WERI-Rb-1 (cell line): Measurements from ENCODE around the gene ALOX5AP.

Source experiments
- DNase-seq: peaks from one replicate; pipeline ENCODE4 v3.0.0-alpha.2; 2020
- H3K27ac ChIP-seq: fragments of 250-450 bp; sonication (Bioruptor Pico); 2 replicates; pipeline ENCODE4 v1.5.1; 2020; ENCODE audit warnings: mild to moderate bottlenecking, moderate library complexity
- H3K27me3 ChIP-seq: fragments of 250-450 bp; sonication (Bioruptor Pico); 2 replicates; pipeline ENCODE4 v1.5.1; 2021; ENCODE audit warnings: mild to moderate bottlenecking, low read depth, moderate library complexity; ENCODE audit not compliant: insufficient read depth, severe bottlenecking
- H3K36me3 ChIP-seq: fragments of 250-450 bp; sonication (Bioruptor Pico); 2 replicates; pipeline ENCODE4 v1.5.1; 2020; ENCODE audit warnings: mild to moderate bottlenecking, moderate library complexity
- H3K4me3 ChIP-seq: 2 replicates; pipeline ENCODE4 v1.5.1; 2011; ENCODE audit warnings: low read depth, mild to moderate bottlenecking, control low read depth, low read length
- H3K9me3 ChIP-seq: fragments of 250-450 bp; sonication (Bioruptor Pico); 2 replicates; pipeline ENCODE4 v1.5.1; 2021; ENCODE audit warnings: mild to moderate bottlenecking, moderate library complexity; ENCODE audit not compliant: severe bottlenecking
- TF ChIP-seq, protein P1 (sequence below): IDR thresholded peaks from 2 replicates; pipeline ENCODE4 v1.5.1; 2011; ENCODE audit warnings: low read depth, mild to moderate bottlenecking, control low read depth, inconsistent platforms, low read length

Gene ALOX5AP

DNA sequence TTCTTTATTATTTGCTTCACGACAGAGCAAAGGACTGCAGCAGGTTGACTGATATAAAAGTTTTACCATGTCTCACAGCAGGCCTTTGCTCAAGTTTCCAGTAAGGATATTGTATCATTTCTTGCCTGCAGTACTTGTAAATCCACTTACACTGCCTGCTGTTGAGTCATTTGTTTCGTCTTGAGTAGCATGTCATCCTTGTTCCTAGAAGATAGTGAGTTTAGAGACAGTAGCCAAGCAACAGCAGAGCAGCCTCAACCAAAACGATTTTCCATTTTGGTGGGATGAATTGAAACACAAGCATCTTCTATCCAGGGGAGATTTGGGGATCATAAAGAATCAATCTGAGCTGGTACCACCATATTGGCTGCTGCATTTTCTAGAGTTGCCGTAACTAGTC is 24.0 kb upstream of the ALOX5AP start:
- no peaks in the 10 kb centered on the region for H3K36me3 ChIP-seq
- no peak for DNase-seq
- TF ChIP-seq, protein P1, sequence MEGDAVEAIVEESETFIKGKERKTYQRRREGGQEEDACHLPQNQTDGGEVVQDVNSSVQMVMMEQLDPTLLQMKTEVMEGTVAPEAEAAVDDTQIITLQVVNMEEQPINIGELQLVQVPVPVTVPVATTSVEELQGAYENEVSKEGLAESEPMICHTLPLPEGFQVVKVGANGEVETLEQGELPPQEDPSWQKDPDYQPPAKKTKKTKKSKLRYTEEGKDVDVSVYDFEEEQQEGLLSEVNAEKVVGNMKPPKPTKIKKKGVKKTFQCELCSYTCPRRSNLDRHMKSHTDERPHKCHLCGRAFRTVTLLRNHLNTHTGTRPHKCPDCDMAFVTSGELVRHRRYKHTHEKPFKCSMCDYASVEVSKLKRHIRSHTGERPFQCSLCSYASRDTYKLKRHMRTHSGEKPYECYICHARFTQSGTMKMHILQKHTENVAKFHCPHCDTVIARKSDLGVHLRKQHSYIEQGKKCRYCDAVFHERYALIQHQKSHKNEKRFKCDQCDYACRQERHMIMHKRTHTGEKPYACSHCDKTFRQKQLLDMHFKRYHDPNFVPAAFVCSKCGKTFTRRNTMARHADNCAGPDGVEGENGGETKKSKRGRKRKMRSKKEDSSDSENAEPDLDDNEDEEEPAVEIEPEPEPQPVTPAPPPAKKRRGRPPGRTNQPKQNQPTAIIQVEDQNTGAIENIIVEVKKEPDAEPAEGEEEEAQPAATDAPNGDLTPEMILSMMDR: no peak
- no peak overlapping the region for H3K27ac ChIP-seq
- H3K4me3 ChIP-seq: no peak overlapping the region
- H3K9me3 ChIP-seq: no peaks in the 10 kb centered on the region
- no peaks in the 10 kb centered on the region for H3K27me3 ChIP-seq

DNA sequence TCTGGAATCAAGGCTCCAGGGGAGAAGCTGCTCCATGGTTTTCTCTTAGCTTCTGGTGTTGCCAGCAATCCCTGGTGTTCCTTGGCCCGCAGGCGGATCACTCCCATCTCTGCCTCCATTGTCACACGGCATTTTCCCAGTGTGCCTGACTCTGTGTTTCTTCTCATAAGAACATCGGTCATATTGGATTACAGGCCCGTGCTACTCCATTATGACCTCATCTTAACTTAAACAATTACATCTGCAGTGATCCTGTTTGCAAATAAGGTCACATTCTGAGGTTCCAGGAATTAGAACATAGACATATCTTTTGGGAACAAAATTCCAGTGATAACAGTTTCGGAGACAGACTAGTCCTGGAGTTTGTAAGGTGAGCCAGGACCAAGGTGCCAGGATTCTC is 23.5 kb upstream of the ALOX5AP start:
- TF ChIP-seq, protein P1: no peak
- no peaks in the 10 kb centered on the region for H3K36me3 ChIP-seq
- no peak for DNase-seq
- H3K27ac ChIP-seq: no peak overlapping the region
- H3K9me3 ChIP-seq: no peaks in the 10 kb centered on the region
- H3K27me3 ChIP-seq: no peaks in the 10 kb centered on the region
- H3K4me3 ChIP-seq: no peak overlapping the region

DNA sequence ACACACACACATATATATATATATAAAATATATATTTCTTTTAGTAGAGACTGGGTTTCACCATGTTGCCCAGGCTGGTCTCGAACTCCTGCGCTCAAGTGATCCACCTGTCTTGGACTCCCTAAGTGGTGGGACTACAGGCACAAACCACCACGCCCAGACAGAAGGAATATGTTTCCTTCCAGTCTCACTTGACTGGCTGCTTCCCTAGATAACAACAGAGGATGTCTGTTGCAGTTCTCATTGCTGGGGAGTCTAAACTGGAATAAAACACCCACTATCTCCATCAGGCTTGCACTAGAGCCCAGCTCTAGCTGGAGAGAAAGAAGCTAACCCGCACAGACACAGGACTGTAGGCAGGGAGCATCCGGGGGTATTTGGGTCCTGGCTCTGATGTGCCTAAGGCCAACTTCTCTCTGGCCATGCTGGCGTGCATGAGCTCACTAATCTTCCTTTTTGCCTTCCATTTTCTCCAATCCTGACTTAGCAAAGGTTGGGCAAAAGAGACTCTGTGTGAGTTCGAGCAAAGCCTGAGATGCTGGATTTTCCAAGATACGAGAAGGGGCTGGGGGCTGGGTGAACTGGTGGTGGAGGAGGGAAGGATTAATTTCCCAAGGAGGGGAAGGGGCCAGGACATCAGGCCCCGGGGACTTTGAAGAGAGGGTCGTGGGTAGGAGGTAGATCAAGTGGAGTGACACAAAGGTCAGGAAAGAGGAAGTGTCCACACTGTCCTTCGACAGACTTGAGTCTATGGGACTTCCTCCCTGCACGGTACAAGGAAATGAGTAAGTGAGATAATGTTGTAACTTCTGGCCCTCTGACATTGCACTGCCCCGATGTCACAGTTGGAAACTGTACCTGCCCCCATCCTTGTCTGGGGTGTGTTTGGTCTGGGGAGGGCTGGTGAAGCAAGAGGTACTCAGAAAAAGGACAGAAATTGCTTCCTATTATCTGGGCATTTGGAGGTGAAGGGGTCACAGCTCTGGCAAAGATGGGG is 22.5 kb upstream of the ALOX5AP start:
- no peak overlapping the region for H3K4me3 ChIP-seq
- no peak for DNase-seq

DNA sequence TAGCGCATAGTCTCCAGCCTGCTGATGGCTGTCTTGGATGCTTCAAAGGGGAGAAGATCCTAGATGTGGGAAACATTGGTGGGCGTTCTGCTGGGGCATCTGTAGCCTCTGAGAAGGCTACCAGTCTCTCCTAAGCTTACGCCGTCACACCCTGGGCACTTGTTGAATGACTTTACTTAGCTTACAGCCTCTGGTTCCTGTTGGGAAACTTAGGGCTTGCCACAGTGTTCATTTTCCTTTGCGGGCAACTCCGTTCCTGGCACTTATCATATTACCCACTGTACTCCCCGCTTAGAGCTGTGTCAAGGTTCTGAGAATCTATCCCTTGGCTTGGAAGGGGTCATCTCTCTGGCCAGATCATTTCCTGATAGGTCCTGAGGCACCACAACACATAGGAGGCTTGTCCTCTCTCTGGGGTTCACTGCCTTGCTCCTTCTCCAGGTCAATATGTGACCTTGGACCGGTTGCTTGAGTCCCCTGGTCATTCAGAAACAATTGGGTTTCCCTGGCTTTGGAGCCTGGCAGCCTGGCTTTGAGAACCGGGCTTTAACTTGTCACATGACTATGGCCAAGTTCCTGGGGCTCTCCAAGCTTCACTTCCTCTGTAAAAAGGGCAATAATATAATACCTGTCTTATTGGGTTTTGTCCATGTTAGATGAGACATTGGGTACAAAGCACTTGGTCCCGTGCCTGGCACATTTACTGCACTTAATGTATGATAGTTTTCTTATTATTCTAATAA is 20.5 kb upstream of the ALOX5AP start:
- TF ChIP-seq, protein P1: no peak
- no peaks in the 10 kb centered on the region for H3K27me3 ChIP-seq
- H3K27ac ChIP-seq: no peak overlapping the region
- no peak for DNase-seq
- no peaks in the 10 kb centered on the region for H3K36me3 ChIP-seq
- no peak overlapping the region for H3K4me3 ChIP-seq
- H3K9me3 ChIP-seq: no peaks in the 10 kb centered on the region

More for the DNA sequence above, 22.5 kb upstream of the ALOX5AP start:
- Histone ChIP-seq H3K27me3 (no peaks in the 10 kb centered on the region), H3K9me3 (no peaks in the 10 kb centered on the region), H3K27ac (no peak overlapping the region), H3K36me3 (no peaks in the 10 kb centered on the region)
- TF ChIP-seq, protein P1: no peak

DNA sequence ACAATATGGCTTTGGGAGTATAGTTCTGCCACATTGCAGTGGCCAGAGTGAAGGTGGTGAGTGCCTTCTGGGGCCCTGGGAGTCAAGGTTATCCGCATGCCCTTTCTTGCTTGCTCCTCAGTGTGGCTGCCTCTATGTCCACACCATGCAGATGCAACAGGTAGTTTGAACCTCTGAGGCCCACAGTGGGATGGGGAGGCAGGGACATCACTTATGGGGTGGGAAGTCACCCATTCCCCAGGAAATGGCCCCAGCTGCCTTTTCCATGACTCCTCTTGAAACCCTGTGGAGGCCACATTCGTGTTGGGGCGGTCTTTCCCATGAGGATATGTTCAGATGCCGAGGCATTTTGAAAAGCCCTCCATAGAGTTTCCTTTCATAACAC is 20.0 kb upstream of the ALOX5AP start:
- Histone ChIP-seq H3K36me3 (no peaks in the 10 kb centered on the region), H3K4me3 (no peak overlapping the region), H3K27me3 (no peaks in the 10 kb centered on the region), H3K9me3 (no peaks in the 10 kb centered on the region), H3K27ac (no peak overlapping the region)
- no peak for DNase-seq
- TF ChIP-seq, protein P1: no peak
